Stomach (tissue), 9 donors: ENCODE measurements around the gene SCP2. TPM values are rescaled to one million over a fixed set of nuclear protein-coding genes. Genes with fewer than 3 reads are reported as not detected.

ENCODE experiments used
- DNase-seq, 2 donors: peaks; one replicate each; pipeline versions ENCODE4 v3.0.0 to v3.0.0-alpha.2; 2013 to 2019
- H3K27ac ChIP-seq, 5 donors: fragments of 200-600 bp in 4 of 5; sonication (generic) in 4 of 5; one replicate each; pipeline ENCODE4 v1.5.1; 2013 to 2019; ENCODE audit warnings: mild to moderate bottlenecking in 1 of 5, moderate library complexity in 1 of 5
- H3K27me3 ChIP-seq, 3 donors: fragments of 200-600 bp; sonication (generic); one replicate each; pipeline ENCODE4 v1.5.1; 2017 to 2019; ENCODE audit warnings: mixed run types in 1 of 3
- H3K36me3 ChIP-seq, 4 donors: fragments of 200-600 bp; sonication (generic); 1 replicate in 3 of 4; 2 replicates in 1 of 4; pipeline ENCODE4 v1.5.1; 2016 to 2019
- H3K4me1 ChIP-seq, 4 donors: fragments of 200-600 bp; sonication (generic); one replicate each; pipeline ENCODE4 v1.5.1; 2016 to 2019
- H3K4me3 ChIP-seq, 4 donors: fragments of 200-600 bp; sonication (generic) in 3 of 4; one replicate each; pipeline ENCODE4 v1.5.1; 2016 to 2019; ENCODE audit warnings: mild to moderate bottlenecking in 1 of 4
- H3K9me3 ChIP-seq, 4 donors: fragments of 200-600 bp; sonication (generic); one replicate each; pipeline ENCODE4 v1.5.1; 2016 to 2019
- EP300 ChIP-seq: sonication (generic); formaldehyde crosslinking; IDR thresholded peaks from one replicate; pipeline ENCODE4 v1.6.1; 2017; ENCODE audit warnings: antibody characterized with exemption
- POLR2A ChIP-seq, 4 donors: fragments of 450-650 bp; IDR thresholded peaks; one replicate each; pipeline ENCODE4 v1.6.1; 2016; ENCODE audit warnings: antibody characterized with exemption in 4 of 4, control low read depth in 2 of 4, mild to moderate bottlenecking in 1 of 4, moderate library complexity in 1 of 4
- POLR2AphosphoS5 ChIP-seq, 3 donors: sonication (generic); formaldehyde crosslinking; IDR thresholded peaks; one replicate each; pipeline ENCODE4 v1.6.1; 2016; ENCODE audit warnings: antibody characterized with exemption in 3 of 3
- WGBS, 5 donors: extraction: QIAGEN DNeasy Blood & Tissue Kit in 3 of 5; methylation state at CpG; one replicate each; pipeline versions ENCODE4 v1.1.5 to v1.1.7; 2013 to 2018; 5-methylcytosine and 5-hydroxymethylcytosine counted together
- intact Hi-C: fragments of 100-400 bp; cut with DNase I; formaldehyde crosslinking; loops from one replicate; pipeline ENCODE4 v1.15.1; 2023; ENCODE audit warnings: low total_unique reads
- polyA plus RNA-seq, 3 donors: library from polyadenylated mRNA; stranded (reverse); fragments of 200-250 nt; gene quantifications; one replicate each; pipeline ENCODE4 v1.2.3, GENCODE V29; 2013
- total RNA-seq, 5 donors: library from RNA; depleted of rRNA; stranded (reverse); fragments of >200 nt; gene quantifications; one replicate each; pipeline versions ENCODE4 v1.1.0 to v1.2.3, GENCODE V29; 2014 to 2016
- TF ChIP-seq, protein P1 (sequence below), 7 experiments: fragments of 450-650 bp in 4 of 7; fragments of 200-600 bp in 3 of 7; sonication (generic) in 3 of 7; IDR thresholded peaks; one replicate each; pipeline ENCODE4 v1.5.1; 2016 to 2019; ENCODE audit warnings: antibody characterized with exemption in 7 of 7, control low read depth in 2 of 7, mild to moderate bottlenecking in 1 of 7
- donor health status: healthy with polysubstance abuse.
- donor health status: Bipolar disorder and iron deficiency.
- donor health status: healthy.

SCP2 gene
- total and polyA plus RNA-seq, 8 donors = 45.1 to 347 (median 97.0) TPM

DNA sequence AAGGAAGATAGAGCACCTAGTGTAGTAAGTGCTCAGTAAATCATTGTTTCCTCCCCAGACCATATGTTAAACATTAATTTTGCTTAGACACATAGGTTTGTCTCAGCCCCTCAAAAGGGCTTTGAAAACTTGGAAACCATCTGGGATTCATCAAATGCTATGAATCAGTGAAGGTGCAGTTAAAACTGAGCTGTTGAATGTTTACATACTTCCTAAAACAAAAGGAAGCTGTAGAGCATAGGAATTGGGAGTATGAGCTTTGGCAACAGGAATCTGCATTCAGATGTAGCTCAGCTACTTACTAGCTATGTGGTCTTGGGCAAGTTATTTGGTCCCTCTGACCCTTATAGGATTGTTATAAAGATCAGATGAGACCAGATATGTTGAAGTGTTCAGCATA, 116.2 kb downstream of the SCP2 start:
- Histone ChIP-seq H3K36me3 (peaks cover 13 to 52% (median 48%) of the 10 kb centered on the region in 4 donors), H3K27me3 (no peaks in the 10 kb centered on the region), H3K4me3 (no peak overlapping the region), H3K27ac (no peak overlapping the region), H3K9me3 (no peaks in the 10 kb centered on the region), H3K4me1 (peaks cover 12 to 36% (median 20%) of the 10 kb centered on the region in 4 donors)
- DNase-seq = no peak
- intact Hi-C loops = no loop called here
- TF ChIP-seq, protein P1, sequence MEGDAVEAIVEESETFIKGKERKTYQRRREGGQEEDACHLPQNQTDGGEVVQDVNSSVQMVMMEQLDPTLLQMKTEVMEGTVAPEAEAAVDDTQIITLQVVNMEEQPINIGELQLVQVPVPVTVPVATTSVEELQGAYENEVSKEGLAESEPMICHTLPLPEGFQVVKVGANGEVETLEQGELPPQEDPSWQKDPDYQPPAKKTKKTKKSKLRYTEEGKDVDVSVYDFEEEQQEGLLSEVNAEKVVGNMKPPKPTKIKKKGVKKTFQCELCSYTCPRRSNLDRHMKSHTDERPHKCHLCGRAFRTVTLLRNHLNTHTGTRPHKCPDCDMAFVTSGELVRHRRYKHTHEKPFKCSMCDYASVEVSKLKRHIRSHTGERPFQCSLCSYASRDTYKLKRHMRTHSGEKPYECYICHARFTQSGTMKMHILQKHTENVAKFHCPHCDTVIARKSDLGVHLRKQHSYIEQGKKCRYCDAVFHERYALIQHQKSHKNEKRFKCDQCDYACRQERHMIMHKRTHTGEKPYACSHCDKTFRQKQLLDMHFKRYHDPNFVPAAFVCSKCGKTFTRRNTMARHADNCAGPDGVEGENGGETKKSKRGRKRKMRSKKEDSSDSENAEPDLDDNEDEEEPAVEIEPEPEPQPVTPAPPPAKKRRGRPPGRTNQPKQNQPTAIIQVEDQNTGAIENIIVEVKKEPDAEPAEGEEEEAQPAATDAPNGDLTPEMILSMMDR (IDR thresholded peaks at IDR 0.05) = no peak
- no peak for TF ChIP-seq POLR2AphosphoS5 (IDR thresholded peaks at IDR 0.05)
- no peak for TF ChIP-seq EP300
- no peak for TF ChIP-seq POLR2A (IDR thresholded peaks at IDR 0.05)

DNA sequence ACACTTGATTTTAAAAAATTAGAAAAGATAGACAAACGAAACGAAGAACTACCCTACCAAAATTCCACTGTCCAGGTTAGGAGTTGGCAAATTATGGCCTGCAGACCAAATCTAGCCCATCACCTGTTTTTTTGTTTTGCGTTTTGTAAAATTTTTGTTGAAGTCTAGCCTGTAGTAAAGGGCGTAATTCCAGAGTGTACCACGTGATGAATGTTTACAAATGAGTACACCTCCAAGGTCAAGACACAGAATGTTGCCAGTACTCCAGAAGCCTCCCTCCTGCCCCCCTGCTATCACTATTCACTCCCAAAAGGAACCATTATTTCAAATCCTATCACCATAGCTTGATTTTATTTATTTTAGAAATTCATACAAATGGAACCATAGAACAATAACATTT, 117.8 kb downstream of the SCP2 start:
- 73 to 80% (median 74%) methylated on average over 5 of the region's 5 CpGs for WGBS, 5 donors
- H3K4me3 ChIP-seq = no peak overlapping the region
- peaks cover 11 to 49% (median 43%) of the 10 kb centered on the region in 4 donors for H3K36me3 ChIP-seq
- no peak overlapping the region for H3K27ac ChIP-seq
- intact Hi-C loops = no loop called here
- TF ChIP-seq EP300 (no peak), POLR2A (IDR thresholded peaks at IDR 0.05) (no peak), POLR2AphosphoS5 (IDR thresholded peaks at IDR 0.05) (no peak)
- TF ChIP-seq, protein P1 (IDR thresholded peaks at IDR 0.05) = no peak
- no peaks in the 10 kb centered on the region for H3K9me3 ChIP-seq
- H3K4me1 ChIP-seq = peaks cover 12 to 53% (median 27%) of the 10 kb centered on the region in 4 donors
- H3K27me3 ChIP-seq = no peaks in the 10 kb centered on the region
- DNase-seq = no peak

GRCh38 chr1:53046930-53047329, 119.9 kb downstream of the SCP2 start:
- DNase-seq = no peak
- no peaks in the 10 kb centered on the region for H3K9me3 ChIP-seq
- WGBS, 5 donors = 15 to 45% (median 24%) methylated on average over 2 of the region's 2 CpGs
- H3K4me1 ChIP-seq = peaks cover 12 to 58% (median 29%) of the 10 kb centered on the region in 4 donors
- TF ChIP-seq, protein P1 (IDR thresholded peaks at IDR 0.05) = no peak
- no peak for TF ChIP-seq POLR2AphosphoS5 (IDR thresholded peaks at IDR 0.05)
- no peak for TF ChIP-seq EP300
- no peak for TF ChIP-seq POLR2A (IDR thresholded peaks at IDR 0.05)
- H3K27ac ChIP-seq = peak overlapping the region in 2 of 5 donors; percentile 20 to 50
- no peaks in the 10 kb centered on the region for H3K27me3 ChIP-seq
- peaks cover 9 to 48% (median 40%) of the 10 kb centered on the region in 4 donors for H3K36me3 ChIP-seq
- H3K4me3 ChIP-seq = no peak overlapping the region
- intact Hi-C loops = no loop called here

- intact Hi-C loops = no loop called here
- WGBS, 5 donors = 60 to 76% (median 71%) methylated on average over 5 of the region's 5 CpGs
- peak overlapping the region; percentile 27 to 50 (median 28) for H3K27ac ChIP-seq
- TF ChIP-seq POLR2AphosphoS5 (IDR thresholded peaks at IDR 0.05) (peak in 1 of 3 donors; percentile 64), EP300 (no peak)
- H3K4me1 ChIP-seq = peaks cover 12 to 52% (median 29%) of the 10 kb centered on the region in 4 donors
- H3K27me3 ChIP-seq = no peaks in the 10 kb centered on the region
- H3K36me3 ChIP-seq = peaks cover 12 to 50% (median 42%) of the 10 kb centered on the region in 4 donors
- H3K4me3 ChIP-seq = no peak overlapping the region
- H3K9me3 ChIP-seq = no peaks in the 10 kb centered on the region
- DNase-seq = no peak
Measured at GRCh38 chr1:53047737-53048736, 121.0 kb downstream of the SCP2 start.
